Panc1 (cell line): ENCODE measurements around the gene TMEM179B.

Experiments used
- CTCF ChIP-seq: fragments of 450-650 bp; IDR thresholded peaks from 2 replicates; pipeline ENCODE4 v1.5.1; 2017; ENCODE audit warnings: mild to moderate bottlenecking
- REST ChIP-seq, 2 experiments: IDR thresholded peaks; 2 replicates each; pipeline ENCODE4 v1.6.1; 2011 to 2012; ENCODE audit warnings: low read depth in 2 of 2, control low read depth in 1 of 2, low read length in 1 of 2, mild to moderate bottlenecking in 1 of 2, moderate library complexity in 1 of 2; ENCODE audit not compliant: insufficient read depth in 1 of 2

GRCh38 chr11:62774407-62774806, 12.8 kb upstream of the TMEM179B start:
- TF ChIP-seq REST (IDR thresholded peaks at IDR 0.05; ENCODE audit: insufficient read depth in 1 of 2, low read depth in 2 of 2, low read length in 1 of 2): no peak
- no peak for TF ChIP-seq CTCF
